ENCODE measurements around the gene CWF19L2.

CWF19L2 gene

GRCh38 chr11:107442715-107443215, 14.9 kb downstream of the CWF19L2 start:
- Histone ChIP-seq H3K4me3 (ENCODE audit: low read length, poor library complexity, severe bottlenecking) (no peak overlapping the region), H3K36me3 (ENCODE audit: insufficient read depth, low read length) (peaks cover 48% of the 10 kb centered on the region), H3K9me3 (ENCODE audit: insufficient read depth, low read depth, low read length) (no peaks in the 10 kb centered on the region), H3F3A (ENCODE audit: low read depth) (no peaks in the 10 kb centered on the region), H3K9me2 (replicated peaks; ENCODE audit: low read depth, low read length) (no peaks in the 10 kb centered on the region), H3K4me2 (ENCODE audit: low read depth, low read length, poor library complexity, severe bottlenecking) (no peak overlapping the region), H2AFZ (ENCODE audit: low read length) (no peak overlapping the region), H3K79me2 (ENCODE audit: insufficient read depth, low read length) (peaks cover 12% of the 10 kb centered on the region), H4K20me1 (ENCODE audit: insufficient read depth, low read length, poor library complexity, severe bottlenecking) (no peaks in the 10 kb centered on the region), H3K9ac (ENCODE audit: low read depth, low read length, poor library complexity, severe bottlenecking) (no peak overlapping the region), H3K4me1 (ENCODE audit: insufficient read depth, low read length, poor library complexity, severe bottlenecking) (no peaks in the 10 kb centered on the region), H3K27me3 (ENCODE audit: insufficient read depth, low read length, poor library complexity, severe bottlenecking) (no peaks in the 10 kb centered on the region)
- TF ChIP-seq EZH2phosphoT487 (IDR thresholded peaks at IDR 0.05; ENCODE audit: borderline replicate concordance) (no peak), CTCF (conservative IDR thresholded peaks at IDR 0.05; ENCODE audit: low read length) (no peak)

GRCh38 chr11:107439586-107440167, 17.9 kb downstream of the CWF19L2 start:
- TF ChIP-seq CTCF (conservative IDR thresholded peaks at IDR 0.05; ENCODE audit: low read length) (no peak), EZH2phosphoT487 (IDR thresholded peaks at IDR 0.05; ENCODE audit: borderline replicate concordance) (no peak)
- Histone ChIP-seq H3K9ac (ENCODE audit: low read depth, low read length, poor library complexity, severe bottlenecking) (no peak overlapping the region), H3K36me3 (ENCODE audit: insufficient read depth, low read length) (peaks cover 44% of the 10 kb centered on the region), H3K27me3 (ENCODE audit: insufficient read depth, low read length, poor library complexity, severe bottlenecking) (no peaks in the 10 kb centered on the region), H2AFZ (ENCODE audit: low read length) (no peak overlapping the region), H3K4me2 (ENCODE audit: low read depth, low read length, poor library complexity, severe bottlenecking) (no peak overlapping the region), H3F3A (ENCODE audit: low read depth) (no peaks in the 10 kb centered on the region), H3K9me3 (ENCODE audit: insufficient read depth, low read depth, low read length) (no peaks in the 10 kb centered on the region), H3K79me2 (ENCODE audit: insufficient read depth, low read length) (no peaks in the 10 kb centered on the region), H3K9me2 (replicated peaks; ENCODE audit: low read depth, low read length) (no peaks in the 10 kb centered on the region), H4K20me1 (ENCODE audit: insufficient read depth, low read length, poor library complexity, severe bottlenecking) (no peaks in the 10 kb centered on the region), H3K4me1 (ENCODE audit: insufficient read depth, low read length, poor library complexity, severe bottlenecking) (no peaks in the 10 kb centered on the region), H3K4me3 (ENCODE audit: low read length, poor library complexity, severe bottlenecking) (no peak overlapping the region)

GRCh38 chr11:107438148-107438547, 19.5 kb downstream of the CWF19L2 start:
- Histone ChIP-seq H3K4me2 (ENCODE audit: low read depth, low read length, poor library complexity, severe bottlenecking) (no peak overlapping the region), H3K27me3 (ENCODE audit: insufficient read depth, low read length, poor library complexity, severe bottlenecking) (no peaks in the 10 kb centered on the region), H3K9ac (ENCODE audit: low read depth, low read length, poor library complexity, severe bottlenecking) (no peak overlapping the region), H3K79me2 (ENCODE audit: insufficient read depth, low read length) (no peaks in the 10 kb centered on the region), H2AFZ (ENCODE audit: low read length) (no peak overlapping the region), H3K9me2 (replicated peaks; ENCODE audit: low read depth, low read length) (no peaks in the 10 kb centered on the region), H3K4me1 (ENCODE audit: insufficient read depth, low read length, poor library complexity, severe bottlenecking) (no peaks in the 10 kb centered on the region), H3K4me3 (ENCODE audit: low read length, poor library complexity, severe bottlenecking) (no peak overlapping the region), H3F3A (ENCODE audit: low read depth) (no peaks in the 10 kb centered on the region), H3K36me3 (ENCODE audit: insufficient read depth, low read length) (peaks cover 41% of the 10 kb centered on the region), H3K9me3 (ENCODE audit: insufficient read depth, low read depth, low read length) (no peaks in the 10 kb centered on the region), H4K20me1 (ENCODE audit: insufficient read depth, low read length, poor library complexity, severe bottlenecking) (no peaks in the 10 kb centered on the region)
- TF ChIP-seq CTCF (conservative IDR thresholded peaks at IDR 0.05; ENCODE audit: low read length) (no peak; the same call in 1 of the 2 replicates), EZH2phosphoT487 (IDR thresholded peaks at IDR 0.05; ENCODE audit: borderline replicate concordance) (no peak)
